Endodermal cell (in vitro differentiated cells): ENCODE data around the gene CD14. TPM values are rescaled to one million over a fixed set of nuclear protein-coding genes. Genes with fewer than 3 reads are reported as not detected.

Source experiments
- DNase-seq: peaks from one replicate; pipeline ENCODE4 v3.0.0-alpha.2; 2017
- H3K27ac ChIP-seq: 2 replicates; pipeline ENCODE4 v1.5.1; 2013; ENCODE audit warnings: mild to moderate bottlenecking, low read depth, low read length, moderate library complexity
- H3K27me3 ChIP-seq: 2 replicates; pipeline ENCODE4 v1.6.1; 2013; ENCODE audit warnings: mild to moderate bottlenecking, low read length, moderate library complexity; ENCODE audit not compliant: insufficient read depth, control insufficient read depth, poor library complexity, severe bottlenecking
- H3K36me3 ChIP-seq: 2 replicates; pipeline ENCODE4 v1.7.0; 2013; ENCODE audit warnings: mild to moderate bottlenecking, low read length, moderate library complexity; ENCODE audit not compliant: control insufficient read depth, insufficient read depth
- H3K4me1 ChIP-seq: one replicate; pipeline ENCODE4 v1.7.0; 2013; ENCODE audit warnings: low read length; ENCODE audit not compliant: control insufficient read depth, insufficient read depth
- H3K4me3 ChIP-seq: 2 replicates; pipeline ENCODE4 v1.5.1; 2013; ENCODE audit warnings: mild to moderate bottlenecking, low read length, moderate library complexity
- H3K9ac ChIP-seq: 2 replicates; pipeline ENCODE4 v1.6.1; 2013; ENCODE audit warnings: mild to moderate bottlenecking, low read length, moderate library complexity; ENCODE audit not compliant: poor library complexity, severe bottlenecking; ENCODE audit errors: extremely low read depth
- H3K9me3 ChIP-seq: 2 replicates; pipeline ENCODE4 v1.6.1; 2013; ENCODE audit warnings: mild to moderate bottlenecking, low read length, moderate library complexity; ENCODE audit not compliant: control insufficient read depth
- H3K27ac Mint-ChIP-seq: 2 replicates; pipeline ENCODE4 v1.8.0; 2020; ENCODE audit warnings: mixed read lengths
- H3K27me3 Mint-ChIP-seq: 2 replicates; pipeline ENCODE4 v1.8.0; 2021; ENCODE audit warnings: mild to moderate bottlenecking, mixed read lengths; ENCODE audit not compliant: insufficient read depth
- H3K36me3 Mint-ChIP-seq: 2 replicates; pipeline ENCODE4 v1.8.0; 2020; ENCODE audit warnings: low read depth, mixed read lengths
- H3K4me1 Mint-ChIP-seq: 2 replicates; pipeline ENCODE4 v1.8.0; 2020; ENCODE audit warnings: mixed read lengths
- H3K4me3 Mint-ChIP-seq: 2 replicates; pipeline ENCODE4 v1.8.0; 2020; ENCODE audit warnings: mild to moderate bottlenecking, moderate library complexity, mixed read lengths
- H3K9me3 Mint-ChIP-seq: 2 replicates; pipeline ENCODE4 v1.8.0; 2020; ENCODE audit warnings: mild to moderate bottlenecking, mixed read lengths
- WGBS, 2 experiments: methylation state at CpG; one replicate each; pipeline versions ENCODE4 v1.1.5 to v1.1.7; 2013; ENCODE audit warnings: missing lambda C conversion rate in 2 of 2, mixed read lengths in 1 of 2; ENCODE audit not compliant: insufficient coverage in 1 of 2, insufficient read length in 1 of 2; 5-methylcytosine and 5-hydroxymethylcytosine counted together
- total RNA-seq, 2 donors: library from RNA; stranded (reverse); fragmentation: NEBNext Ultra II Directional in 1 of 2; extraction: Animal tissue kit (Norgen Biotek cat#: 25700) in 1 of 2; gene quantifications; 2 replicates in 1 of 2; 3 replicates in 1 of 2; pipeline ENCODE4 v1.2.1, GENCODE V29; 2021
- TF ChIP-seq, protein P1 (sequence below): fragments of 200-600 bp; sonication (generic); conservative IDR thresholded peaks from 2 replicates; pipeline ENCODE4 v1.5.0; 2021; ENCODE audit warnings: antibody characterized with exemption, mild to moderate bottlenecking

The CD14 gene
- total RNA-seq, 2 donors from 2014 or later: 0.18 TPM; not detected in 1

DNA sequence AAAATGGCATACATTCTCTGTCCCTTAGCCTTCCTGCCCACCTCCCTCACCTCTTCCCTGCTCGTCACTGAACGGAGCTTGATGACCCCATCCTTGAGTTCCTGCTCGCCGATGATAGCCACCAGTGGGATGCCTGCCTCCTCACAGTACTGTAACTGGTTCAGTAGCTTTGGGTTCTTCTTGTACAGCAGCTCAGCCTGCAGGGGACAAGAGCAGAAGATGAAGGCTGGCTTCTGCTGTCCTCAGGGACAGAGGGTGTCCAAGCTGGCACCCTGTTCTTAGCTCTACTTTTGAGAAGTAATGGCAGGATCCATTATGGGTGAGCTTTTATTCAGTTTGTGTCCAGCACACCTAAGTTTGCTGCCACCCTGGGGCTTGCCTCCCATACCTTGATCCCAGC lies 41.7 kb upstream of the CD14 start:
- peak overlapping the region; percentile 19 for H3K27ac Mint-ChIP-seq
- no peak overlapping the region for H3K4me3 ChIP-seq
- H3K9ac ChIP-seq: no peak overlapping the region
- peaks cover 2% of the 10 kb centered on the region for H3K4me1 Mint-ChIP-seq
- DNase-seq: no peak
- no peaks in the 10 kb centered on the region for H3K27me3 Mint-ChIP-seq
- TF ChIP-seq, protein P1, sequence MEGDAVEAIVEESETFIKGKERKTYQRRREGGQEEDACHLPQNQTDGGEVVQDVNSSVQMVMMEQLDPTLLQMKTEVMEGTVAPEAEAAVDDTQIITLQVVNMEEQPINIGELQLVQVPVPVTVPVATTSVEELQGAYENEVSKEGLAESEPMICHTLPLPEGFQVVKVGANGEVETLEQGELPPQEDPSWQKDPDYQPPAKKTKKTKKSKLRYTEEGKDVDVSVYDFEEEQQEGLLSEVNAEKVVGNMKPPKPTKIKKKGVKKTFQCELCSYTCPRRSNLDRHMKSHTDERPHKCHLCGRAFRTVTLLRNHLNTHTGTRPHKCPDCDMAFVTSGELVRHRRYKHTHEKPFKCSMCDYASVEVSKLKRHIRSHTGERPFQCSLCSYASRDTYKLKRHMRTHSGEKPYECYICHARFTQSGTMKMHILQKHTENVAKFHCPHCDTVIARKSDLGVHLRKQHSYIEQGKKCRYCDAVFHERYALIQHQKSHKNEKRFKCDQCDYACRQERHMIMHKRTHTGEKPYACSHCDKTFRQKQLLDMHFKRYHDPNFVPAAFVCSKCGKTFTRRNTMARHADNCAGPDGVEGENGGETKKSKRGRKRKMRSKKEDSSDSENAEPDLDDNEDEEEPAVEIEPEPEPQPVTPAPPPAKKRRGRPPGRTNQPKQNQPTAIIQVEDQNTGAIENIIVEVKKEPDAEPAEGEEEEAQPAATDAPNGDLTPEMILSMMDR: no peak
- H3K27ac ChIP-seq: no peak overlapping the region
- peaks cover 64% of the 10 kb centered on the region for H3K36me3 ChIP-seq
- no peaks in the 10 kb centered on the region for H3K9me3 ChIP-seq
- no peaks in the 10 kb centered on the region for H3K9me3 Mint-ChIP-seq
- no peak overlapping the region for H3K4me3 Mint-ChIP-seq
- H3K27me3 ChIP-seq: no peaks in the 10 kb centered on the region
- H3K4me1 ChIP-seq: no peaks in the 10 kb centered on the region
- WGBS, 2 experiments: 95% methylated on average over 3 to 4 of the region's 4 CpGs
- peaks cover 69% of the 10 kb centered on the region for H3K36me3 Mint-ChIP-seq

DNA sequence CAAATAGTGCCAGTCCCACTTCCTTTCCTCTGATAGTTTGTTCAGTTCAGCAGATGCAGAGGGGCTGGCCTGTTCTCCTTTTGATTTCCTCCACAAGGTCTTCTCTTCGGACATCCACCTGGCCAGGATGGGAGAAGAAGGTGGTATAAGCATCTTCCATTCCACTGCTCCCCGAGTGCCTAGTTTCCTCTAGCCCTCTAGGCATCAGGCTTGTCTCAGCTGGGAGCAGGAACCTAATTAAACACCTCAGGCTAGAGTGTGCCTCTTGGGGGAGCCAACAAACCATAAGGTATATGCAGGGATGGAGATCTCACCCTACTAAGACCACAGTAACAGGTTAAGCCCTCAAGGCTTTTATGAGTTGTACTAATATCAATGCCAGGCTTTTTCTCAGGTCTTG lies 41.2 kb upstream of the CD14 start:
- no peaks in the 10 kb centered on the region for H3K27me3 ChIP-seq
- H3K27me3 Mint-ChIP-seq: no peaks in the 10 kb centered on the region
- H3K9ac ChIP-seq: no peak overlapping the region
- H3K36me3 ChIP-seq: peaks cover 64% of the 10 kb centered on the region
- peak overlapping the region; percentile 29 for H3K27ac Mint-ChIP-seq
- H3K4me3 Mint-ChIP-seq: no peak overlapping the region
- no peak overlapping the region for H3K27ac ChIP-seq
- DNase-seq: no peak
- no peak overlapping the region for H3K4me3 ChIP-seq
- no peaks in the 10 kb centered on the region for H3K9me3 Mint-ChIP-seq
- H3K4me1 Mint-ChIP-seq: peaks cover 2% of the 10 kb centered on the region
- TF ChIP-seq, protein P1: no peak
- no peaks in the 10 kb centered on the region for H3K9me3 ChIP-seq
- 80 to 100% methylated on average over 1 to 2 of the region's 2 CpGs for WGBS, 2 experiments
- peaks cover 69% of the 10 kb centered on the region for H3K36me3 Mint-ChIP-seq
- no peaks in the 10 kb centered on the region for H3K4me1 ChIP-seq

DNA sequence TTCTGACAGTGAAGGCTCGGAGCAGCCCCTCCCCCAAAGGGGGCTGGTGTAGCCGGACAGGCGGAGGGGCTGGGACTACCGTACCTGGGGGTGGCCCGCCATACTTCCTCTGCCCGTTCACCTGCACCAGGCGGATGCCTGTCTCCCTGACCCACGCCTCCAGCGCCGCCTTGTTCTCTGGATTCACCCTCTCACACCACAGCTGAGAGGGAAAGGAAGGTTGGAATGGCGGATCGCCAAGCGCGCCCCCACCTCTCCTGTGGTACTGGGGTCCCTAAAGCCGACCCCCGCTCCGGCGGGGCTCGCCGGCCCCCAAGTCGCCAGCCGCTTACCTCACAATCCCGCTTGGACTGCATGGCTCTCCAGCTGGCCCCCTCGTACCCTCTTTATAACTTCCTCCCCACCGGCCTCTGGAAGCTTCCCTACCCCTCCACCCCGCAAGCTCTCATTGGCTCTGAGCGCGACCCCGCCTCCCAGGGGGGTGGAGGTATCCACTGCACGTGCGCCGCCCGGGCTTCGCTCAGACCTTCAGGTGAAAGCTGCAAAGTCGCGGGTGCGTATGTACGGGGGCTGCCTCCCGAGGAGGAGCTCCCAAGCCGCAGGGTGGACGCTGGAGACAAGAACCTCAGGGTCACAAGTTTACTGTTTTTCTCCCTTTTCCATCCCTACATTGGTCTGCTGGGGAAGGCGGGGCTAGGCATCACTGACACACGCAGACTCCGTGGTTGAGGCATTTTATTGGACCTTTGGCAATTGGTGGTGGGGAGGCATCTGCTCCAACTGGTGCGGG lies 40.4 kb upstream of the CD14 start, which contains the start of gene DND1:
Gene DND1 (minus strand): TSS at position 390 of the 790 bp plus-strand sequence. CDS start 34 bp downstream, at position 356.
- 95 to 98% methylated on average over 27 to 45 of the region's 45 CpGs for WGBS, 2 experiments
- H3K4me3 ChIP-seq: no peak within 1 kb of the TSS
- Mint-ChIP-seq H3K27ac (peak within 1 kb of the TSS; percentile 29), H3K4me3 (no peak within 1 kb of the TSS), H3K36me3 (peaks cover 71% of the 10 kb centered on the region), H3K9me3 (no peaks in the 10 kb centered on the region), H3K27me3 (no peaks in the 10 kb centered on the region), H3K4me1 (peaks cover 2% of the 10 kb centered on the region)
- no peaks in the 10 kb centered on the region for H3K9me3 ChIP-seq
- DNase-seq: peak; percentile 61
- H3K9ac ChIP-seq: no peak within 1 kb of the TSS
- H3K27ac ChIP-seq: no peak within 1 kb of the TSS
- no peaks in the 10 kb centered on the region for H3K4me1 ChIP-seq
- TF ChIP-seq, protein P1: no peak
- H3K36me3 ChIP-seq: peaks cover 66% of the 10 kb centered on the region
- no peaks in the 10 kb centered on the region for H3K27me3 ChIP-seq
